GM12892 (cell line): ENCODE results near the gene ZNF362.
A peak's percentile ranks its signal among the peaks of the same experiment; 100 is the strongest.

Source experiments
- DNase-seq: peaks from one replicate; pipeline ENCODE4 v3.0.0; 2011; ENCODE audit not compliant: insufficient read length
- FAIRE-seq: peaks from 2 replicates; lab custom pipeline; 2011; peaks lifted over from hg19 to GRCh38; lab: Jason Lieb, UNC
- POLR2A ChIP-seq: IDR thresholded peaks from 2 replicates; pipeline ENCODE4 v1.6.1; 2011; ENCODE audit warnings: low read depth, low read length, control low read depth
- POLR2AphosphoS5 ChIP-seq: IDR thresholded peaks from 2 replicates; pipeline ENCODE4 v1.6.1; 2011; ENCODE audit warnings: low read depth, low read length, control low read depth
- TAF1 ChIP-seq: IDR thresholded peaks from 2 replicates; pipeline ENCODE4 v1.6.1; 2011; ENCODE audit warnings: low read depth, mild to moderate bottlenecking, control low read depth, low read length, borderline replicate concordance

ZNF362 gene

GRCh38 chr1:33263890-33264504, 7.7 kb downstream of the ZNF362 start:
- DNase-seq (no peak), FAIRE-seq (no peak)
- TF ChIP-seq POLR2A: no peak
- no peak for TF ChIP-seq POLR2AphosphoS5
- no peak for TF ChIP-seq TAF1

GRCh38 chr1:33265780-33266605, 9.7 kb downstream of the ZNF362 start:
- FAIRE-seq: no peak
- TF ChIP-seq TAF1: no peak
- no peak for TF ChIP-seq POLR2A
- TF ChIP-seq POLR2AphosphoS5: no peak
- DNase-seq: no peak

DNA sequence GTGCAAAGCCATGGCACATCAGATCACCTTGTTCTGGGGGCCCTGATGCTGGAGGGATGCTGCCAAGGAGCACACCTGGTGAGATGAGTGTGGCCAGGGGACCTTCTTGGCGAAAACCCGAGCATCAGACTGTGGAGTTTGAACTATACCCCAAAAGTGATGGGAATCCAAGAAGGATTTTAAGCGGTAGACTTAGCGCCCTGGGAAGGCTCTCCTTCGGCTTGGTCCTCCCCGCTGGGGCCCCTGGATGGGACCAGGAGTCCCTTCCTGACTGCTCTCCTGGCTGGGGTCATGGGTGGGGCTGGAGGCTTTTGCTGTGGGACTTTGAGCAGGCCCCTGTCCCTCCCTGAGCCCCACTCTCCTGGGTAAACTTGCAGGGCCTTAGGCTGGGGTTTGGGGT, 10.5 kb downstream of the ZNF362 start:
- TF ChIP-seq TAF1 (no peak), POLR2A (no peak), POLR2AphosphoS5 (no peak)
- DNase-seq: no peak
- no peak for FAIRE-seq

DNA sequence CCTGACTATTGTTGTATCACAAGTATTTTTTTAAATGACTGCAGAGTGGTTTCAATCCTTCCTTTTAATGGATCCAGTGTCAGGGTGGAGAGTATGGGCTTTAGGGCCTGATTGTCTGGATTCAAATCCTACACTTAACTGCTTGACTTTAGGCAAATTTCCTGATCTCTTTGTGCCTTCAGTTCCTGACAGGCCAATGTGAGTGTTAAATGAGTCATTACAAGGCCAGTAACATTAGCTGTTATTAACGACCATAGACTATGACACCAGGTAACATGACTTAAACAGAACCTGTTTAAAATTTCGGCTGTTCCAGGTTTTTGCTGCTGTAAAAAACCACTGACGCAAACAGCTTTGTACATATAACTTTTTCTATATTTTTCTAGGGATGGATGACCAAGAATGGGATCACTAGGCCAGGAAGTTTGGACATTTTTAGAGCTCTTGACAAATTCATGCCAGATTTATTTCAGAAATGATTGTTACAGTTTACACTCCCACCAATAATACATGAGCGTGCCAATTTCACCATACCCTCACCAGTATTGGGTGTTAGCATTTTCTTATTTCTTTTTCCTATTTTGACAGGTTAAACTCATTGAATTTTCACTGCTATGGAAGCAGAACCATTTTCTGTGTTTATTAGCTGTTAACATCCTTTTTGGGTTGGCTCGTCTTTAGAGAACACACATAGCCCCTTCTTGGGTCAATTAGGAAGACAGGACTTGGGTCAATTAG, 11.3 kb downstream of the ZNF362 start:
- TF ChIP-seq POLR2A (no peak), TAF1 (no peak), POLR2AphosphoS5 (no peak)
- no peak for DNase-seq
- peak; percentile 80 for FAIRE-seq

- FAIRE-seq (no peak), DNase-seq (no peak)
- no peak for TF ChIP-seq TAF1
- no peak for TF ChIP-seq POLR2AphosphoS5
- no peak for TF ChIP-seq POLR2A
Observed at GRCh38 chr1:33268457-33268856, 12.2 kb downstream of the ZNF362 start.

- no peak for TF ChIP-seq POLR2A
- TF ChIP-seq POLR2AphosphoS5: no peak
- TF ChIP-seq TAF1: no peak
- DNase-seq: no peak
- no peak for FAIRE-seq
Observed at GRCh38 chr1:33268927-33269610, 12.8 kb downstream of the ZNF362 start.

- FAIRE-seq: no peak
- TF ChIP-seq POLR2A (no peak), TAF1 (no peak), POLR2AphosphoS5 (no peak)
- DNase-seq: no peak
Observed at GRCh38 chr1:33269621-33270020, 13.3 kb downstream of the ZNF362 start.

GRCh38 chr1:33270379-33270778, 14.1 kb downstream of the ZNF362 start:
- FAIRE-seq: no peak
- TF ChIP-seq POLR2AphosphoS5: no peak
- TF ChIP-seq POLR2A: no peak
- no peak for TF ChIP-seq TAF1
- DNase-seq: no peak

DNA sequence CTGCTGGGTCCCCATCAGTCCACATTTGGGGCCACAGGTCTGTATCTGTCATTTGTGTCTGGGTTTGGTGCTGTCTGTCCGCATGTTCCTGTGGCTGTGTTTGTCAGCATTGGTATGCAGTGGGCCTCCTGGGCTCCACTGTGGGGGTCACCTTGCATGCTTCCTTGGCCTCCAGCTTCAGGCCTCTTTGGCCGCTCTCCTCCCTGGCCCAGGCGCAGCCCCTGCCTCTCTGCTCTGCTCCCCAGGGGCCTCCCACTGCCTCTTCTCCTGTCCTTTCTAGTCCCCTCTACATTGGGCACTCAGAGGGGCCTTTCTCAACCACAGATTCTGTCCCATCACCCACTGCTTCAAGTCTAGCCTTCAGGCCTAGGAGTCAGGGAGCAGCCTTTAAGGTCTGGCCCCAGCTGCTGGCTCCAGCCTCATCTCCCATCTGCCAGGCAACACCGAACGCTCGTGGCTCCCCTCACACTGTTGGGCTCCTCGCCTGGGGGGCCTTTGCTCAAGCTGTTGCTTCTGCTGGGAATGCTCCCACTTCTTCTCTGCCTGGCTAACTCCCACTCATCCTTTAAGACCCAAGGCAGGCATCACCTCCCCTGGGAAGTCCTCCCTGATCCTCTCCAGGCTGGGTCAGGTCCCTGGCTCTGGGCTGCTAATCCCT, 14.6 kb downstream of the ZNF362 start:
- no peak for TF ChIP-seq POLR2AphosphoS5
- no peak for TF ChIP-seq TAF1
- TF ChIP-seq POLR2A: no peak
- FAIRE-seq: no peak
- DNase-seq: no peak

DNA sequence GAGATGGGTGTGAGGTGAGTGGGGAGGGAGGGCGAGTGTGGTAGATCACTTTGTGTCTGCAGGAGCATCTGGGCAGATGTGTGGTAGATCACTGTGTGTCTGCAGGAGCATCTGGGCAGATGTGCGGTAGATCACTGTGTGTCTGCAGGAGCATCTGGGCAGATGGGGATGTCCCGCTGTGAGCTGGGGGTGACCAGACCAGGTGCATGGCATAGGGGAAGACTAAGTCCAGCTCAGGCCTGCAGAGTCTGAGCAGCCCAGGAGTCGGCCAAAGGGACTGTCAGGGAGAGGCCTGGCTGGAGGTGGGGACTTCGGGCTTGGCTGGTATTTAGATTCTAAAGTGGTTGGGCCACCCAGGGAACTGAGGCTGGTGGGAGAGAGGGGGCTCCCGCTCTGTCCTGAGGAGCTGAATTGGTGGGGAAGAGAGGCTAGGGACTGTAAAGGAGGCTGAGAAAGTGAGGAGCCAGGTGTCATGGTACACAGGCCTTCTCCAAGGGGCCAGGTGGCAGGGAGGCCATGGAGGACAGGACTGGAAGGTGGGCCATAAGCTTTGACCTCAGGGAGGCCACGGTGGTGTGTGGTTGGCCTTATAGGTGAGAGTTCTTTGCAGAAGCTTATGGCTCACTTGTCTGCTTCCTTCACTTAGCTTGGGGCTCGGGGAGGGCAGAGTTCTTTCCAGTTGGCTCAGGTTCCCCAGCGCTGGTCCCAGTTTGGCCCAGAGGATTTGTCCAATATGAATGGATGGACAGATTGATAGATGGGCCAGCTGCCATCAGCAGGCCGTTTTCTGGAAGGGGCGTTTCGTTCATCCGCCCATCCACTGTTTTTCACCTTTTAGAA, 15.6 kb downstream of the ZNF362 start:
- DNase-seq: no peak
- no peak for FAIRE-seq
- TF ChIP-seq TAF1 (no peak), POLR2AphosphoS5 (no peak), POLR2A (no peak)
